Suprapubic skin (tissue), 4 donors: Measurements from ENCODE around the gene E4F1. TPM values are rescaled to one million over a fixed set of nuclear protein-coding genes. Genes with fewer than 3 reads are reported as not detected.
"Not testable (repeated sequence)": the region's sequence is repeated elsewhere in the genome, so short reads cannot be mapped to it uniquely, and the experiment has no call there.

Experiments used
- DNase-seq, 2 donors: peaks; one replicate each; pipeline ENCODE4 v3.0.0-alpha.2; 2019; ENCODE audit warnings: low spot score in 2 of 2
- H3K27ac ChIP-seq: fragments of 200-600 bp; sonication (generic); one replicate; pipeline ENCODE4 v1.5.1; 2019
- H3K27me3 ChIP-seq: fragments of 200-600 bp; sonication (generic); one replicate; pipeline ENCODE4 v1.5.1; 2019
- H3K36me3 ChIP-seq: fragments of 200-600 bp; sonication (generic); one replicate; pipeline ENCODE4 v1.5.1; 2019
- H3K4me1 ChIP-seq: fragments of 200-600 bp; sonication (generic); one replicate; pipeline ENCODE4 v1.5.1; 2019
- H3K4me3 ChIP-seq: fragments of 200-600 bp; sonication (generic); one replicate; pipeline ENCODE4 v1.5.1; 2019; ENCODE audit warnings: mild to moderate bottlenecking
- H3K9me3 ChIP-seq: fragments of 200-600 bp; sonication (generic); one replicate; pipeline ENCODE4 v1.5.1; 2019
- EP300 ChIP-seq: sonication (generic); formaldehyde crosslinking; IDR thresholded peaks from one replicate; pipeline ENCODE4 v1.6.1; 2017; ENCODE audit warnings: antibody characterized with exemption
- POLR2A ChIP-seq, 2 donors: fragments of 450-650 bp; IDR thresholded peaks; one replicate each; pipeline ENCODE4 v1.6.1; 2017; ENCODE audit warnings: antibody characterized with exemption in 2 of 2, mild to moderate bottlenecking in 2 of 2, moderate library complexity in 2 of 2
- POLR2AphosphoS5 ChIP-seq, 3 donors: sonication (generic); formaldehyde crosslinking; IDR thresholded peaks; one replicate each; pipeline ENCODE4 v1.6.1; 2017; ENCODE audit warnings: antibody characterized with exemption in 3 of 3
- WGBS: methylation state at CpG from one replicate; pipeline ENCODE4 v1.1.5; 2018; 5-methylcytosine and 5-hydroxymethylcytosine counted together
- total RNA-seq, 4 donors: library from RNA; depleted of rRNA; stranded (reverse); fragments of >200 nt; gene quantifications; one replicate each; pipeline ENCODE4 v1.1.0, GENCODE V29; 2016
- TF ChIP-seq, protein P1 (sequence below), 2 donors: fragments of 200-600 bp in 1 of 2; fragments of 450-650 bp in 1 of 2; sonication (generic) in 1 of 2; IDR thresholded peaks; one replicate each; pipeline ENCODE4 v1.5.1; 2016 to 2019; ENCODE audit warnings: antibody characterized with exemption in 2 of 2, mild to moderate bottlenecking in 1 of 2, moderate library complexity in 1 of 2

The E4F1 gene
- total RNA-seq, 4 donors from 2014 or later, result 42.1 to 79.3 (median 54.2) TPM

- WGBS, result 97% methylated on average over 8 of the region's 8 CpGs
- peaks cover 87% of the 10 kb centered on the region for H3K36me3 ChIP-seq
These were observed 36.9 kb downstream of the E4F1 start for GRCh38 chr16:2260250-2260649.

DNA sequence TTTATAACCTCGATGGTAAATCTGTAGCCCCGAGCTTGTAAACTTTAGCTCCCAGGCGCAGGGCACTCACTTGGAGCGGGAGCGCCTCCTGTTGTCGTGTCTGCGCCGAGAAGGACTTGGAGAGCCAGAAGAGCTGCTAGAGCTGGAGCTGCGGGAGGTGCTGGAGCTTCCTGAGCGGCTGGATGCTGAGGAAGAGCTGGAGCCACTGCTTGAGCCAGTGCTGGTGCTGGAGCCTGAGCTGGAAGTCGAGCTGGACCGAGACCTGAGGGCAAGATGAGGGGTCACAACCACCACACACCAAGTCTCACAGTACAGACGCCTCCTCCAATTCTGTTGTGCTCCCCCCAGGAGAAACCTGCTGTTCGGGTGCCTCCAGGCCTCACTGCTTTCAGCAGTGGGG is 39.6 kb downstream of the E4F1 start:
- H3K4me3 ChIP-seq, H3K27me3 ChIP-seq, H3K27ac ChIP-seq, H3K9me3 ChIP-seq, DNase-seq: not testable (repeated sequence)
- Histone ChIP-seq H3K4me1 (peaks cover 22% of the 10 kb centered on the region), H3K36me3 (peaks cover 59% of the 10 kb centered on the region)
- 88% methylated on average over 12 of the region's 14 CpGs for WGBS

More at GRCh38 chr16:2260250-2260649, 36.9 kb downstream of the E4F1 start:
- no peak for DNase-seq
- Histone ChIP-seq H3K9me3 (no peaks in the 10 kb centered on the region), H3K27me3 (no peaks in the 10 kb centered on the region), H3K4me3 (no peak overlapping the region), H3K4me1 (peaks cover 5% of the 10 kb centered on the region), H3K27ac (no peak overlapping the region)
- TF ChIP-seq, protein P1, sequence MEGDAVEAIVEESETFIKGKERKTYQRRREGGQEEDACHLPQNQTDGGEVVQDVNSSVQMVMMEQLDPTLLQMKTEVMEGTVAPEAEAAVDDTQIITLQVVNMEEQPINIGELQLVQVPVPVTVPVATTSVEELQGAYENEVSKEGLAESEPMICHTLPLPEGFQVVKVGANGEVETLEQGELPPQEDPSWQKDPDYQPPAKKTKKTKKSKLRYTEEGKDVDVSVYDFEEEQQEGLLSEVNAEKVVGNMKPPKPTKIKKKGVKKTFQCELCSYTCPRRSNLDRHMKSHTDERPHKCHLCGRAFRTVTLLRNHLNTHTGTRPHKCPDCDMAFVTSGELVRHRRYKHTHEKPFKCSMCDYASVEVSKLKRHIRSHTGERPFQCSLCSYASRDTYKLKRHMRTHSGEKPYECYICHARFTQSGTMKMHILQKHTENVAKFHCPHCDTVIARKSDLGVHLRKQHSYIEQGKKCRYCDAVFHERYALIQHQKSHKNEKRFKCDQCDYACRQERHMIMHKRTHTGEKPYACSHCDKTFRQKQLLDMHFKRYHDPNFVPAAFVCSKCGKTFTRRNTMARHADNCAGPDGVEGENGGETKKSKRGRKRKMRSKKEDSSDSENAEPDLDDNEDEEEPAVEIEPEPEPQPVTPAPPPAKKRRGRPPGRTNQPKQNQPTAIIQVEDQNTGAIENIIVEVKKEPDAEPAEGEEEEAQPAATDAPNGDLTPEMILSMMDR (IDR thresholded peaks at IDR 0.05), result no peak
- TF ChIP-seq POLR2A (IDR thresholded peaks at IDR 0.05) (no peak), POLR2AphosphoS5 (IDR thresholded peaks at IDR 0.05) (no peak), EP300 (no peak)

GRCh38 chr16:2266887-2267286 is 43.5 kb downstream of the E4F1 start:
- not testable (repeated sequence) for DNase-seq, H3K27ac ChIP-seq, H3K27me3 ChIP-seq, H3K9me3 ChIP-seq
- Histone ChIP-seq H3K4me1 (peaks cover 44% of the 10 kb centered on the region), H3K36me3 (peaks cover 23% of the 10 kb centered on the region), H3K4me3 (peak overlapping the region; percentile 87)
- 0% methylated on average over 2 of the region's 12 CpGs for WGBS

- DNase-seq, H3K9me3 ChIP-seq, H3K27me3 ChIP-seq: not testable (repeated sequence)
- H3K4me1 ChIP-seq, result peaks cover 46% of the 10 kb centered on the region
- peaks cover 17% of the 10 kb centered on the region for H3K36me3 ChIP-seq
- peak overlapping the region; percentile 87 for H3K4me3 ChIP-seq
- peak overlapping the region; percentile 97 for H3K27ac ChIP-seq
- WGBS, result 3% methylated on average over 13 of the region's 54 CpGs
These were observed 44.1 kb downstream of the E4F1 start for GRCh38 chr16:2267505-2267912.

DNA sequence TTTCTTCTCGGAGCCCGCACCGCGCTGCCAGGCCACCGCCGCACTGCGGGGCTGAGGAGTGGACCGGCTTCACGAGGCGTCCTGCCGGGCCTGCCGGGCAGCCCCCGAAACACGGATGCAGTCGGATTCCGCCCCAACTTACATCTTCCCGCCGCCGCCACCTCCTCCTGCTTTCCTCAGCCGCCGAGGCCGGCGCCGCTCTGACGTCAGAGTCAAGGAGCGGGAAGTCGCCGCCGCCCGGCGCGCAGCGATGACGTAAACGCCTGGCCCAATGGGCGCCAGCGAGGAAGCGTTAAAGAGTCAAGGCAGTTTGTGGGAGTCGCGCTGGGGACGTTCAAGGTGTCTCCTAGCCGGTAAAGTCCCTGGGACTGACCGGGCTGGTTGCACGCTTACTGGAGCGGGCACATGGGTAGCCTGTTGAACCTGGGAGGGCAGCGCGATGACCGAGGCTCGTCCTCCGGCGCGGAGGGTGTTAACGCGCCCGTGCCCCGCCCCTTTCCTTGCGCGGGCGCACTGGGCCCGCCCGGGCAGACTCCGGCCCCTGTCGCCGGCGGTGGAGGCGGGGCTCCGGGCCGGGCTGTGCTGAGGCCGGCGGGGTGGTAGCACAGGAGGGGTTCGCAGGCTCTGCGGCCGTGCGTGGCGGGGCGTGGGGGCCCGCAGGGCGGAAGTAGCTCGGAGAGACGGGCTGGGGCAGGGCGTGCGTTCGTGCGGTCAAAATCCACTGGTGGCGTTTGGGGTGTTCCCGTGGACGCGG is 44.7 kb downstream of the E4F1 start, which contains the start of gene RNPS1:
RNPS1 (minus strand) TSS at position 214 of the 754 bp plus-strand sequence. CDS start 3,483 bp downstream, outside the sequence.
- 0% methylated on average over 39 of the region's 88 CpGs for WGBS
- TF ChIP-seq EP300 (no peak), POLR2A (IDR thresholded peaks at IDR 0.05) (peak; percentile 91 to 99), POLR2AphosphoS5 (IDR thresholded peaks at IDR 0.05) (peak; percentile 96 to 99 (median 99))
- TF ChIP-seq, protein P1 (IDR thresholded peaks at IDR 0.05), result no peak
- peaks cover 11% of the 10 kb centered on the region for H3K36me3 ChIP-seq
- H3K4me1 ChIP-seq, result peaks cover 47% of the 10 kb centered on the region
- H3K27me3 ChIP-seq, result no peaks in the 10 kb centered on the region
- H3K9me3 ChIP-seq, result no peaks in the 10 kb centered on the region
- peak within 1 kb of the TSS; percentile 97 for H3K27ac ChIP-seq
- DNase-seq, result peak; percentile 96
- H3K4me3 ChIP-seq, result peak within 1 kb of the TSS; percentile 87

GRCh38 chr16:2270070-2270462 is 46.7 kb downstream of the E4F1 start:
- Histone ChIP-seq H3K27me3 (no peaks in the 10 kb centered on the region), H3K9me3 (no peaks in the 10 kb centered on the region), H3K4me3 (no peak overlapping the region), H3K27ac (no peak overlapping the region), H3K36me3 (no peaks in the 10 kb centered on the region), H3K4me1 (peaks cover 43% of the 10 kb centered on the region)
- DNase-seq, result no peak
- WGBS, result 80% methylated on average over 5 of the region's 9 CpGs
- TF ChIP-seq POLR2A (IDR thresholded peaks at IDR 0.05) (no peak), EP300 (no peak), POLR2AphosphoS5 (IDR thresholded peaks at IDR 0.05) (no peak)
- TF ChIP-seq, protein P1 (IDR thresholded peaks at IDR 0.05), result no peak
